T-cell (primary cell): ENCODE results near the gene SYDE1. TPM values are rescaled to one million over a fixed set of nuclear protein-coding genes. Genes with fewer than 3 reads are reported as not detected.
"Not testable (repeated sequence)": the region's sequence is repeated elsewhere in the genome, so short reads cannot be mapped to it uniquely, and the experiment has no call there.

ENCODE experiments used
- ATAC-seq, 4 experiments: fragments of 200-7000 bp in 3 of 4; fragments of 150-1000 bp in 1 of 4; cut with Tn5 transposase; replicated peaks in 1 of 4; 1 replicate in 3 of 4; 2 replicates in 1 of 4; pipeline ENCODE4 v1.10.0; 2021; ENCODE audit warnings: moderate library complexity in 3 of 4, mild to moderate bottlenecking in 2 of 4, moderate number of reproducible peaks in 1 of 4
- CTCF ChIA-PET, 2 donors: fragments of 300-600 bp; sonication (Branson Sonifier 250); formaldehyde crosslinking; loops; one replicate each; lab custom pipeline; 2022; ENCODE audit warnings: antibody characterized with exemption in 2 of 2; lab: Charles Lee
- POLR2A ChIA-PET, 2 donors: fragments of 300-600 bp; sonication (Branson Sonifier 250); formaldehyde crosslinking; loops; one replicate each; lab custom pipeline; 2022; ENCODE audit warnings: antibody characterized with exemption in 2 of 2; lab: Charles Lee
- DNase-seq, 35 experiments: peaks; one replicate each; pipeline versions ENCODE4 v3.0.0 to v3.0.0-alpha.2; 2013 to 2023
- H3K27ac ChIP-seq: one replicate; pipeline ENCODE4 v1.5.1; 2013; ENCODE audit warnings: low read length
- H3K27me3 ChIP-seq, 2 experiments: replicated peaks in 1 of 2; 1 replicate in 1 of 2; 2 replicates in 1 of 2; pipeline versions ENCODE4 v1.6.1 to v1.7.0; 2013; ENCODE audit warnings: low read length in 1 of 2, mixed read lengths in 1 of 2; ENCODE audit not compliant: control insufficient read depth in 2 of 2, insufficient read depth in 2 of 2; ENCODE audit errors: extremely low read depth in 1 of 2
- H3K36me3 ChIP-seq, 2 donors: 1 replicate in 1 of 2; 2 replicates in 1 of 2; pipeline versions ENCODE4 v1.6.1 to v1.7.0; 2013; ENCODE audit warnings: low read length in 1 of 2; ENCODE audit not compliant: control insufficient read depth in 2 of 2, insufficient read depth in 1 of 2; ENCODE audit errors: extremely low read depth in 1 of 2
- H3K4me1 ChIP-seq, 2 experiments: 1 replicate in 1 of 2; 2 replicates in 1 of 2; pipeline versions ENCODE4 v1.6.1 to v1.7.0; 2013; ENCODE audit warnings: low read length in 2 of 2, mixed read lengths in 1 of 2; ENCODE audit not compliant: insufficient read depth in 2 of 2, control insufficient read depth in 1 of 2; ENCODE audit errors: extremely low read depth in 1 of 2
- H3K4me3 ChIP-seq, 2 donors: 1 replicate in 1 of 2; 2 replicates in 1 of 2; pipeline versions ENCODE4 v1.5.1 to v1.7.0; 2013; ENCODE audit warnings: mild to moderate bottlenecking in 2 of 2, low read length in 1 of 2, moderate library complexity in 1 of 2; ENCODE audit not compliant: control insufficient read depth in 1 of 2; ENCODE audit errors: extremely low read depth in 1 of 2
- H3K9me3 ChIP-seq: 2 replicates; pipeline ENCODE4 v1.7.0; 2013
- H3K27ac Mint-ChIP-seq, 2 donors: one replicate each; pipeline ENCODE4 v1.8.0; 2020 to 2021; ENCODE audit warnings: mild to moderate bottlenecking in 2 of 2, mixed read lengths in 2 of 2
- H3K27me3 Mint-ChIP-seq, 2 donors: one replicate each; pipeline ENCODE4 v1.8.0; 2021 to 2022; ENCODE audit warnings: mixed read lengths in 2 of 2
- H3K36me3 Mint-ChIP-seq: one replicate; pipeline ENCODE4 v1.8.0; 2021; ENCODE audit warnings: mixed read lengths
- H3K4me1 Mint-ChIP-seq, 3 donors: one replicate each; pipeline ENCODE4 v1.8.0; 2020 to 2022; ENCODE audit warnings: mixed read lengths in 3 of 3, mild to moderate bottlenecking in 1 of 3
- H3K4me3 Mint-ChIP-seq, 3 donors: one replicate each; pipeline ENCODE4 v1.8.0; 2020 to 2022; ENCODE audit warnings: mild to moderate bottlenecking in 3 of 3, mixed read lengths in 3 of 3, moderate library complexity in 3 of 3
- H3K9me3 Mint-ChIP-seq, 3 donors: one replicate each; pipeline ENCODE4 v1.8.0; 2020 to 2022; ENCODE audit warnings: mixed read lengths in 3 of 3
- WGBS: methylation state at CpG from one replicate; pipeline ENCODE4 v1.1.5; 2013; ENCODE audit warnings: missing lambda C conversion rate; ENCODE audit not compliant: insufficient coverage; 5-methylcytosine and 5-hydroxymethylcytosine counted together
- total RNA-seq, 35 experiments: library from RNA in 6 of 35; stranded (reverse) in 6 of 35; fragments of 120-200 nt in 1 of 35; gene quantifications; one replicate each; pipeline versions ENCODE4 v1.2.1 to v1.2.4 and lab custom pipeline; 2013 to 2026

Gene SYDE1
- total RNA-seq, 5 donors from 2014 or later (not counting 1 experiment from before 2014, with no cell fraction given) = 0.18 to 0.58 (median 0.26) TPM

DNA sequence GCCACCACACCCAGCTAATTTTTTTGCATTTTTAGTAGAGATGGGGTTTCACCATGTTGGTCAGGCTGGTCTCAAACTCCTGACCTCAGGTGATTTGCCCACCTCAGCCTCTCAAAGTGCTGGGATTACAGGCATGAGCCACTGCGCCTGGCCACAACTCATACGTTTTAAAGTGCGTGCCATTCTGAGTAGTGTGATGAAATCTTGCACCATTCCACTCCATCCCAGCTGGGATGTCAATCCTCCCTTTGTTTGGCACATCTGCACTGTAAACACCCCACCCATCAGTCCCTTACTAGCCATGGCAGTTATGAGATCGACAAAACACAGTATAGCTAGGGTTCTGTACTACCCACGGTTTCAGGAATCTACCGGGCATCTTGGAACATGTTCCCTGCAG lies 9.2 kb upstream of the SYDE1 start:
- H3K9me3 Mint-ChIP-seq, H3K4me1 ChIP-seq, H3K9me3 ChIP-seq, ATAC-seq, POLR2A ChIA-PET, H3K4me3 Mint-ChIP-seq, H3K36me3 Mint-ChIP-seq, CTCF ChIA-PET, H3K4me3 ChIP-seq, H3K4me1 Mint-ChIP-seq, DNase-seq, H3K27ac ChIP-seq, H3K36me3 ChIP-seq, H3K27me3 Mint-ChIP-seq, H3K27ac Mint-ChIP-seq: not testable (repeated sequence)
- peaks cover 0 to 14% of the 10 kb centered on the region in 2 experiments for H3K27me3 ChIP-seq
- WGBS = no CpG with 5 or more reads among the region's 6 CpGs

DNA sequence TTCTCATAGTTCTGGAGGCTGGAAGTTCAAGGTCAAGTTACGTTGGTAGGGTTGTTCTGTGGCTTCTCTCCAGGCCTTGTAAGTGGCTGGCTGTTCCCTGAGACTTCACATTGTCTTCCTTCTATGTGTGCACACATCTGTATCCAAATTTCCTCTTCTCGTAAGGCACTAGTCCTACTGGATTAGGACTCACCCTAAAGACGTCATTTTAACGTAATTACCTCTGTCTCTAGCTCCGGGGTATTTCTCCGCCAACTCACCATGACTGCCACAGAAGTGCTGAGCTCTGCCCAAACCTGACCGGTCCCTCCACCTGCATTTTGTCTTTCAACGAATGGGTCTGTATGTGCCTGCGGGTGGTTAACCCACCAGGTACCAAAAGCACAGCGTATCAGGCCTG lies 8.7 kb upstream of the SYDE1 start:
- no peak overlapping the region for H3K4me3 Mint-ChIP-seq
- DNase-seq (no peak), ATAC-seq (no peak)
- Histone ChIP-seq H3K9me3 (no peaks in the 10 kb centered on the region), H3K4me3 (no peak overlapping the region), H3K27me3 (peaks cover 0 to 14% of the 10 kb centered on the region in 2 experiments), H3K4me1 (no peaks in the 10 kb centered on the region), H3K27ac (no peak overlapping the region), H3K36me3 (no peaks in the 10 kb centered on the region)
- H3K27ac Mint-ChIP-seq = no peak overlapping the region
- H3K36me3 Mint-ChIP-seq = no peaks in the 10 kb centered on the region
- peaks cover 1 to 2% (median 2%) of the 10 kb centered on the region in 3 donors for H3K9me3 Mint-ChIP-seq
- CTCF ChIA-PET = no interaction called here
- H3K27me3 Mint-ChIP-seq = peaks cover 2 to 5% of the 10 kb centered on the region in 2 donors
- WGBS = 86% methylated on average over 7 of the region's 10 CpGs
- POLR2A ChIA-PET = no interaction called here
- no peaks in the 10 kb centered on the region for H3K4me1 Mint-ChIP-seq

DNA sequence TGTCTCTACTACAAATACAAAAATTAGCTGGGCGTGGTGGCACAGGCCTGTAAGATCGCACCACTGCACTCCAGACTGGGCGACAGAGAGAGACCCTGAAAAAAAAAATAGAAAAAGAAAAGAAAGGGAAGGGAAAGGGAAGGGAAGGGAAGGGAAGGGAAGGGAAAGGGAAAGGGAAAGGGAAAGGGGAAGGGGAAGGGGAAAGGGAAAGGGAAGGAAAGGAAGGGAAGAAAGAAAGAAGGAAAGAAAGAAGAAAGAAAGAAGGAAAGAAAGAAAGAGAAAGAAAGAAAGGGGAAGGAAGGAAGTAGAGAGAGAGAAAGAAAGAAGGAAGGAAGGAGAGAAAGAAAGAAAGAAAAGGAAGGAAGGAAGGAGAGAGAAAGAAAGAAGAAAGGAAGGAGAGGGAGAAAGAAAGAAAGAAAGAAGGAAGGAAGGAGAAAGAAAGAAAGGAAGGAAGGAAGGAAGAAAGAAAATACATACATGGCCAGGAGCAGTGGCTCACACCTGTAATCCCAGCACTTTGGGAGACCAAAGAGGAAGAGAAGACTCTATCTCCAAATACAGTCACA lies 8.1 kb upstream of the SYDE1 start:
- no CpG with 5 or more reads among the region's 3 CpGs for WGBS
- Mint-ChIP-seq H3K36me3 (peaks cover 1% of the 10 kb centered on the region), H3K9me3 (peaks cover 4 to 6% (median 5%) of the 10 kb centered on the region in 3 donors), H3K27me3 (peaks cover 2 to 5% of the 10 kb centered on the region in 2 donors), H3K4me1 (no peaks in the 10 kb centered on the region), H3K4me3 (no peak overlapping the region), H3K27ac (peak overlapping the region in 1 of 2 donors; percentile 21)
- H3K4me1 ChIP-seq = no peaks in the 10 kb centered on the region
- no peak overlapping the region for H3K4me3 ChIP-seq
- ChIA-PET POLR2A (no interaction called here), CTCF (no interaction called here)
- H3K27ac ChIP-seq = no peak overlapping the region
- H3K9me3 ChIP-seq = no peaks in the 10 kb centered on the region
- no peaks in the 10 kb centered on the region for H3K36me3 ChIP-seq
- no peak for DNase-seq
- H3K27me3 ChIP-seq = peaks cover 0 to 14% of the 10 kb centered on the region in 2 experiments
- ATAC-seq = no peak

DNA sequence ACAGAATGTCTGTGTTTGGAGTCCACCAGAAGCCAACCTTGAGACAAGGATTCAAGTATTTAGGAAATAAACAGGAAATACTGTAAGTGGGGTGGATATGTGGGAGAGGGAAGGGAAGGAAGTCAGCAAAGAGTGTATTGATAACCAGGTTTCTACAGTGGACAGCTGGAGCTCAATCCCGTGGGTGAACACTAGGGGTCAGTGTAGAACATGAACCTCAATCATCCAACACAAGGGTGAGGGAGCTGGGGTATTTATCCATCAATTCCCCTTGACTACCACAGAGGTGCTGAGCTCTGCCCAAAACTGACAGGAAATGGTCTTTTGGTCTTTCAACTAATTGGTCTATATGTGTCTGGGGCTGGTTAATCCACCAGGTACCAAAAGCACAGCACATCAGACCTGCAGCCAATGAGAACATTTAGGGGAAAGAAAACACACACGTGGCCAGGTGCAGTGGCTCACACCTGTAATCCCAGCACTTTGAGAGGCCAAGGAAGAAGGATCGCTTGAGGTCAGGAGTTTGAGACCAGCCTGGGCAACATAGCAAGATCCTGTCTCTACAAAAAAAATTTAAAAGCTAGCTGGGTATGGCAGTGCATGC lies 5.6 kb upstream of the SYDE1 start:
- POLR2A ChIA-PET = no interaction called here
- Histone ChIP-seq H3K4me3 (no peak overlapping the region), H3K4me1 (no peaks in the 10 kb centered on the region), H3K9me3 (no peaks in the 10 kb centered on the region), H3K27me3 (peaks cover 0 to 9% of the 10 kb centered on the region in 2 experiments), H3K36me3 (no peaks in the 10 kb centered on the region), H3K27ac (no peak overlapping the region)
- WGBS = no CpG with 5 or more reads among the region's 3 CpGs
- peaks cover 7 to 10% of the 10 kb centered on the region in 2 donors for H3K27me3 Mint-ChIP-seq
- ATAC-seq (peak; percentile 55 to 66 (median 62)), DNase-seq (peak in 28 of 35 experiments; percentile 15 to 73 (median 36))
- peaks cover 16% of the 10 kb centered on the region in 3 donors for H3K9me3 Mint-ChIP-seq
- CTCF ChIA-PET = interaction anchor here (0.5 to 2.0 kb wide), 11 partner anchors 9 to 454 kb away, joined by 3 to 14 read pairs (median 3); no protein-coding TSS in a partner anchor
- no peak overlapping the region for H3K4me3 Mint-ChIP-seq
- H3K36me3 Mint-ChIP-seq = peaks cover 6% of the 10 kb centered on the region
- peaks cover 2 to 5% (median 3%) of the 10 kb centered on the region in 3 donors for H3K4me1 Mint-ChIP-seq
- no peak overlapping the region for H3K27ac Mint-ChIP-seq

DNA sequence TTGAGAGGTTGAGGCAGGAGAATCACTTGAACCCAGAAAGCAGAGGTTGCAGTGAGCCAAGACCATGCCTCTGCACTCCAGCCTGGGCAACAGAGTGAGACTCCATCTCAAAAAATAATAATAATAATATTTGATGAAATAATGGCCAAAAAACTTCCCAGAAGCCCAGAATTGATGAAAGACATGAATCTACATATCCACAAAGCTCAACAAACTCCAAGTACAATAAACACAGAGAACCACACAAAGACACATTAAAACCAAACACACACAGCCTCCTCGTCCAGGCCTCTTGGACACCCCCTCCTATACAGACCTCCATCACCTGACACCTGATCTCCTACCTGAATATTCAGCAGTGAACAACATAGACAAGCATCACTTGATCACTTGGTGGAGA lies 3.2 kb upstream of the SYDE1 start:
- ATAC-seq = no peak

DNA sequence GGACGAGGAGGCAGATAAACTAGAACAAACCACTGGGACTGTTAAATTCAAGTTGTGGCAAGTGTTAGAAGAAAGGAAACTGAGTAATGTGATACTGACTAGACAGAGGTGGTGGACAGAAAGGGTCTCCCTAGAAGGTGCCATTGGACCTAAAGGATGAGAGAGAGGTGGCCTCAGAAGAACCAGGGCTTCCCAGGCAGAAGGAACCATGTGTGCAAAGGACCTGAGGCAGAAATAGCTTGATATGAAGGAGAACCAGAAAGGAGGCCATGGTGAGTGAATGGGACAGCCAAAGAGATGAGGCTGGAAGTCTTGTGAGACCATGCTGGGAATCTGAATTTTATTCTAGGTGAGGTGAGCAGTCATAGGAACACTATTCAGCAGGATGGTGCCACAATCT lies 2.8 kb upstream of the SYDE1 start:
- CTCF ChIA-PET = no interaction called here
- no peak overlapping the region for H3K4me3 Mint-ChIP-seq
- no peak for ATAC-seq

More for the DNA sequence above, 3.2 kb upstream of the SYDE1 start:
- H3K4me1 ChIP-seq = peaks cover 0 to 20% of the 10 kb centered on the region in 2 experiments
- no peaks in the 10 kb centered on the region for H3K36me3 ChIP-seq
- WGBS = 40% methylated on average over 1 of the region's 1 CpG
- no peak overlapping the region for H3K4me3 ChIP-seq
- Mint-ChIP-seq H3K4me3 (no peak overlapping the region), H3K9me3 (peaks cover 16% of the 10 kb centered on the region in 3 donors), H3K4me1 (peaks cover 13 to 18% (median 17%) of the 10 kb centered on the region in 3 donors), H3K36me3 (peaks cover 6% of the 10 kb centered on the region), H3K27ac (no peak overlapping the region), H3K27me3 (peaks cover 8 to 24% of the 10 kb centered on the region in 2 donors)
- H3K27me3 ChIP-seq = peaks cover 0 to 32% of the 10 kb centered on the region in 2 experiments
- H3K27ac ChIP-seq = no peak overlapping the region
- ChIA-PET CTCF (no interaction called here), POLR2A (no interaction called here)
- no peaks in the 10 kb centered on the region for H3K9me3 ChIP-seq
- no peak for DNase-seq

More for the DNA sequence above, 2.8 kb upstream of the SYDE1 start:
- POLR2A ChIA-PET = no interaction called here
- WGBS = 60% methylated on average over 1 of the region's 1 CpG
- no peaks in the 10 kb centered on the region for H3K36me3 ChIP-seq
- Mint-ChIP-seq H3K36me3 (peaks cover 6% of the 10 kb centered on the region), H3K4me1 (peaks cover 13 to 18% (median 17%) of the 10 kb centered on the region in 3 donors), H3K27ac (no peak overlapping the region), H3K27me3 (peaks cover 8 to 24% of the 10 kb centered on the region in 2 donors), H3K9me3 (peaks cover 16% of the 10 kb centered on the region in 3 donors)
- H3K9me3 ChIP-seq = no peaks in the 10 kb centered on the region
- no peak overlapping the region for H3K4me3 ChIP-seq
- H3K27me3 ChIP-seq = peaks cover 0 to 36% of the 10 kb centered on the region in 2 experiments
- no peak overlapping the region for H3K27ac ChIP-seq
- peaks cover 0 to 20% of the 10 kb centered on the region in 2 experiments for H3K4me1 ChIP-seq
- no peak for DNase-seq
